ENCODE results near the gene GPC4. TPM values are rescaled to one million over a fixed set of nuclear protein-coding genes. Genes with fewer than 3 reads are reported as not detected.

Gene GPC4
- polyA plus RNA-seq, 2 of the 4 experiments (the other 2 are of a cell fraction): 0.01 to 0.03 TPM

DNA sequence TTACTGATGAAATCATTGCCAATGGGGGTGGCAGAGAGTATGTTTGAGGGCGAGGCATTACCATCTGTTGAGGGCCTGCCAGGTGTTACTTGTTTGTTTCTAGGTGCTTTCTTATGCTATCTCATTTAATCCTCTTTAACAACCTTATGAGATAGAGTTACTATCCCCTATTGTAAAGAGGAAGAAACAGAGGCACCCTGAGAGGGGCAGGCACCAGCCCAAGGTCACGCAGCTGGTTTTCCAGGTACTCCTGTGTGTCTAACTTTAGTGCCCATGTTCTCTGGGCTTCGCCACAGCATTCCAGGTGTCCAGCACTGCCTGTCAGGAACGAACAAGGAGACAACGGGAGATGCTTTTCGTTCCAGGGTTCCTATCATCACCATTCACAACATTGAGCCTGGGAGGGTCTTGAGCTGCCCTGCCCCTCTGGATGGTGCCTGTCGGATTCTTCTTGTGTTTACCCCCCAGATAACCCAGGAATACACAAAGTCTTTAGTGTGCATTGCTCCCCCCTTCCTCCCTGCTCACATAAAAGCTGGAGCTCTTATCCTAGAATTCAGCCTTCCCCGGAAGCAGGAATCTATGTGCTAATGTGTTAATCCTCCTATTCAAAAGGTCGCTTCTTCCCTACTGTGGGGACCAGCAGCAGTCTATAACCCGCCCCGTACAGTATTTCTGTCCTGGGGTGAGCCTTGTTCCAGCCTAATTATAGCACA, 24.9 kb upstream of the GPC4 start:
- ChIA-PET CTCF (no interaction called here), POLR2A (no interaction called here)
- Histone ChIP-seq H3K4me2 (no peak overlapping the region), H3K4me1 (no peaks in the 10 kb centered on the region), H3K9me3 (no peaks in the 10 kb centered on the region), H3K4me3 (no peak overlapping the region), H3K27ac (no peak overlapping the region)
- no peak for ATAC-seq
- FAIRE-seq: no peak
- 35% methylated on average over 11 of the region's 11 CpGs for WGBS (ENCODE audit: missing lambda C conversion rate)
- no peak for DNase-seq (ENCODE audit: low read depth in 1 of 2, low spot score in 1 of 2)
- no peak for TF ChIP-seq MYC (IDR thresholded peaks at IDR 0.05; ENCODE audit: borderline replicate concordance, low read length)
- no peak for TF ChIP-seq RFX5 (IDR thresholded peaks at IDR 0.05)
- TF ChIP-seq KDM1A (IDR thresholded peaks at IDR 0.05; ENCODE audit: low read depth): no peak
- TF ChIP-seq POLR2A (IDR thresholded peaks at IDR 0.05; ENCODE audit: low read length): no peak
- TF ChIP-seq, protein P1, sequence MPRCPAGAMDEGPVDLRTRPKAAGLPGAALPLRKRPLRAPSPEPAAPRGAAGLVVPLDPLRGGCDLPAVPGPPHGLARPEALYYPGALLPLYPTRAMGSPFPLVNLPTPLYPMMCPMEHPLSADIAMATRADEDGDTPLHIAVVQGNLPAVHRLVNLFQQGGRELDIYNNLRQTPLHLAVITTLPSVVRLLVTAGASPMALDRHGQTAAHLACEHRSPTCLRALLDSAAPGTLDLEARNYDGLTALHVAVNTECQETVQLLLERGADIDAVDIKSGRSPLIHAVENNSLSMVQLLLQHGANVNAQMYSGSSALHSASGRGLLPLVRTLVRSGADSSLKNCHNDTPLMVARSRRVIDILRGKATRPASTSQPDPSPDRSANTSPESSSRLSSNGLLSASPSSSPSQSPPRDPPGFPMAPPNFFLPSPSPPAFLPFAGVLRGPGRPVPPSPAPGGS (IDR thresholded peaks at IDR 0.05): no peak

- Histone ChIP-seq H3K4me3 (no peak overlapping the region), H3K4me1 (no peaks in the 10 kb centered on the region), H3K4me2 (no peak overlapping the region), H3K9me3 (no peaks in the 10 kb centered on the region), H3K27ac (no peak overlapping the region)
- DNase-seq (ENCODE audit: low read depth in 1 of 2, low spot score in 1 of 2) (no peak), FAIRE-seq (no peak), ATAC-seq (no peak)
- WGBS (ENCODE audit: missing lambda C conversion rate): 56% methylated on average over 2 of the region's 2 CpGs
- ChIA-PET CTCF (interaction anchor here (1.4 kb wide), 1 partner anchor 11 kb away, joined by 3 read pairs; no protein-coding TSS in a partner anchor), POLR2A (no interaction called here)
- TF ChIP-seq, protein P2, sequence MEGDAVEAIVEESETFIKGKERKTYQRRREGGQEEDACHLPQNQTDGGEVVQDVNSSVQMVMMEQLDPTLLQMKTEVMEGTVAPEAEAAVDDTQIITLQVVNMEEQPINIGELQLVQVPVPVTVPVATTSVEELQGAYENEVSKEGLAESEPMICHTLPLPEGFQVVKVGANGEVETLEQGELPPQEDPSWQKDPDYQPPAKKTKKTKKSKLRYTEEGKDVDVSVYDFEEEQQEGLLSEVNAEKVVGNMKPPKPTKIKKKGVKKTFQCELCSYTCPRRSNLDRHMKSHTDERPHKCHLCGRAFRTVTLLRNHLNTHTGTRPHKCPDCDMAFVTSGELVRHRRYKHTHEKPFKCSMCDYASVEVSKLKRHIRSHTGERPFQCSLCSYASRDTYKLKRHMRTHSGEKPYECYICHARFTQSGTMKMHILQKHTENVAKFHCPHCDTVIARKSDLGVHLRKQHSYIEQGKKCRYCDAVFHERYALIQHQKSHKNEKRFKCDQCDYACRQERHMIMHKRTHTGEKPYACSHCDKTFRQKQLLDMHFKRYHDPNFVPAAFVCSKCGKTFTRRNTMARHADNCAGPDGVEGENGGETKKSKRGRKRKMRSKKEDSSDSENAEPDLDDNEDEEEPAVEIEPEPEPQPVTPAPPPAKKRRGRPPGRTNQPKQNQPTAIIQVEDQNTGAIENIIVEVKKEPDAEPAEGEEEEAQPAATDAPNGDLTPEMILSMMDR (IDR thresholded peaks at IDR 0.05): no peak
- TF ChIP-seq CBX8 (IDR thresholded peaks at IDR 0.05): no peak
- no peak for TF ChIP-seq POLR2AphosphoS2 (conservative IDR thresholded peaks at IDR 0.05; ENCODE audit: low read length)
- TF ChIP-seq E2F6 (IDR thresholded peaks at IDR 0.05; ENCODE audit: borderline replicate concordance, low read depth): no peak
- TF ChIP-seq CHD4 (IDR thresholded peaks at IDR 0.05; ENCODE audit: borderline replicate concordance): no peak
- TF ChIP-seq SMC3 (IDR thresholded peaks at IDR 0.05): no peak
- no peak for TF ChIP-seq EP300 (IDR thresholded peaks at IDR 0.05)
- TF ChIP-seq SREBF2 (IDR thresholded peaks at IDR 0.05): no peak
- TF ChIP-seq ZC3H11A (IDR thresholded peaks at IDR 0.05): no peak
Observed at GRCh38 chrX:133437766-133438165, 22.5 kb upstream of the GPC4 start.

GRCh38 chrX:133437356-133437755, 22.1 kb upstream of the GPC4 start:
- ChIA-PET CTCF (interaction anchor here (1.4 kb wide), 1 partner anchor 11 kb away, joined by 3 read pairs; no protein-coding TSS in a partner anchor), POLR2A (no interaction called here)
- ATAC-seq: no peak
- WGBS (ENCODE audit: missing lambda C conversion rate): 40% methylated on average over 4 of the region's 4 CpGs
- Histone ChIP-seq H3K9me3 (no peaks in the 10 kb centered on the region), H3K4me3 (no peak overlapping the region), H3K27ac (no peak overlapping the region), H3K4me2 (no peak overlapping the region), H3K4me1 (no peaks in the 10 kb centered on the region)
- FAIRE-seq: no peak
- DNase-seq (ENCODE audit: low read depth in 1 of 2, low spot score in 1 of 2): no peak
- TF ChIP-seq E2F6 (IDR thresholded peaks at IDR 0.05; ENCODE audit: borderline replicate concordance, low read depth) (no peak), MAX (IDR thresholded peaks at IDR 0.05) (no peak), KDM5A (IDR thresholded peaks at IDR 0.05) (no peak), POLR2AphosphoS2 (conservative IDR thresholded peaks at IDR 0.05; ENCODE audit: low read length) (no peak), CHD2 (IDR thresholded peaks at IDR 0.05; ENCODE audit: low read length, partially characterized antibody) (no peak), CBX2 (IDR thresholded peaks at IDR 0.05; ENCODE audit: borderline replicate concordance, low read depth) (no peak), HOXB13 (CRISPR knock-in tag; IDR thresholded peaks at IDR 0.05; ENCODE audit: low read depth) (no peak), RCOR1 (IDR thresholded peaks at IDR 0.05; ENCODE audit: low read depth, low read length) (no peak), MAFK (IDR thresholded peaks at IDR 0.05; ENCODE audit: partially characterized antibody) (no peak), FOSB (CRISPR knock-in tag; IDR thresholded peaks at IDR 0.05) (no peak), NFE2L2 (conservative IDR thresholded peaks at IDR 0.05; ENCODE audit: low read length) (no peak), FOXS1 (CRISPR knock-in tag; IDR thresholded peaks at IDR 0.05) (no peak), FOSL2 (IDR thresholded peaks at IDR 0.05) (no peak), FOSL2 (CRISPR knock-in tag; IDR thresholded peaks at IDR 0.05) (no peak), BHLHE40 (IDR thresholded peaks at IDR 0.05; ENCODE audit: low read depth, low read length) (no peak), CHD4 (IDR thresholded peaks at IDR 0.05; ENCODE audit: borderline replicate concordance) (no peak), ESRRA (IDR thresholded peaks at IDR 0.05; ENCODE audit: borderline replicate concordance, low read length) (no peak)
- TF ChIP-seq, protein P3, sequence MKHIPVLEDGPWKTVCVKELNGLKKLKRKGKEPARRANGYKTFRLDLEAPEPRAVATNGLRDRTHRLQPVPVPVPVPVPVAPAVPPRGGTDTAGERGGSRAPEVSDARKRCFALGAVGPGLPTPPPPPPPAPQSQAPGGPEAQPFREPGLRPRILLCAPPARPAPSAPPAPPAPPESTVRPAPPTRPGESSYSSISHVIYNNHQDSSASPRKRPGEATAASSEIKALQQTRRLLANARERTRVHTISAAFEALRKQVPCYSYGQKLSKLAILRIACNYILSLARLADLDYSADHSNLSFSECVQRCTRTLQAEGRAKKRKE (CRISPR knock-in tag; IDR thresholded peaks at IDR 0.05; ENCODE audit: low read depth): no peak
- TF ChIP-seq, protein P1 (IDR thresholded peaks at IDR 0.05): no peak

Data from A549 (cell line).